BJ (cell line): ENCODE data around the gene ZNF829. TPM values are rescaled to one million over a fixed set of nuclear protein-coding genes. Genes with fewer than 3 reads are reported as not detected.
A peak's percentile ranks its signal among the peaks of the same experiment; 100 is the strongest.

Experiments used
- CTCF ChIA-PET: fragments of 350-600 bp; formaldehyde crosslinking; extraction: SDS; loops from one replicate; lab custom pipeline; 2021; ENCODE audit warnings: antibody characterized with exemption, inconsistent platforms; lab: Yijun Ruan, JAX
- POLR2A ChIA-PET: fragments of 300-600 bp; sonication (Branson Sonifier 250); formaldehyde crosslinking; extraction: SDS; loops from one replicate; lab custom pipeline; 2021; ENCODE audit warnings: antibody characterized with exemption; lab: Charles Lee
- DNase-seq: peaks from one replicate; pipeline ENCODE4 v3.0.0-alpha.2; 2011; ENCODE audit warnings: low read depth
- H3K27me3 ChIP-seq: 2 replicates; pipeline ENCODE4 v1.6.0; 2011; ENCODE audit warnings: low read length; ENCODE audit not compliant: control insufficient read depth, insufficient read depth
- H3K36me3 ChIP-seq: 2 replicates; pipeline ENCODE4 v1.5.1; 2011; ENCODE audit warnings: low read length; ENCODE audit not compliant: control insufficient read depth, insufficient read depth
- H3K4me3 ChIP-seq: 2 replicates; pipeline ENCODE4 v1.5.1; 2011; ENCODE audit warnings: low read depth, mild to moderate bottlenecking, control low read depth, low read length
- polyA plus RNA-seq: library from polyadenylated mRNA; depleted of rRNA; stranded (reverse); fragments of >200 nt; gene quantifications from 2 replicates; pipeline ENCODE4 v1.2.3, GENCODE V29; 2011
- TF ChIP-seq, protein P1 (sequence below): IDR thresholded peaks from 2 replicates; pipeline ENCODE4 v1.5.1; 2011; ENCODE audit warnings: low read depth, mild to moderate bottlenecking, control low read depth, inconsistent platforms, low read length, moderate library complexity; ENCODE audit not compliant: insufficient read depth

Gene ZNF829
- polyA plus RNA-seq, 1 experiment = 1.2 TPM

DNA sequence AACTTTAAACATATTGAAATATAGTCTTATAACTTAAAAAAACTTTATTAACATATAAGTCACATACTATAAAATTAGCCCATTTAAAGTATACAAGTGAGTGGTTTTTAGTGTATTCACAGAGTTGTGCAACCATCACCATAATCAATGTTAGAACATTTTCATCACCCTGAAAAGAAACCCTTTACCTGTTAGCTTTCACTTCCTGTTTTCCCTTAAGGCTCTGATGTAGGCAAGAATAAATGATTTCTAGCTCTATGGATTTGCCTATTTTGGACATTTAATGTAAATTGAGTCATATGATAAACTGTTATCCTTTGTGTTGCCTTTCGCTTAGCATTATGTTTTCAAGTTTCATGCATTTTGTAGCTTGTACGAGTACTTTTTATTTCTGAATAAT is 15.6 kb upstream of the ZNF829 start:
- Histone ChIP-seq H3K36me3 (peaks cover 2% of the 10 kb centered on the region), H3K4me3 (no peak overlapping the region), H3K27me3 (no peaks in the 10 kb centered on the region)
- ChIA-PET POLR2A (no interaction called here), CTCF (interaction anchor here (1.4 kb wide), 1 partner anchor 9 kb away, joined by 3 read pairs; no protein-coding TSS in a partner anchor)
- no peak for DNase-seq
- TF ChIP-seq, protein P1, sequence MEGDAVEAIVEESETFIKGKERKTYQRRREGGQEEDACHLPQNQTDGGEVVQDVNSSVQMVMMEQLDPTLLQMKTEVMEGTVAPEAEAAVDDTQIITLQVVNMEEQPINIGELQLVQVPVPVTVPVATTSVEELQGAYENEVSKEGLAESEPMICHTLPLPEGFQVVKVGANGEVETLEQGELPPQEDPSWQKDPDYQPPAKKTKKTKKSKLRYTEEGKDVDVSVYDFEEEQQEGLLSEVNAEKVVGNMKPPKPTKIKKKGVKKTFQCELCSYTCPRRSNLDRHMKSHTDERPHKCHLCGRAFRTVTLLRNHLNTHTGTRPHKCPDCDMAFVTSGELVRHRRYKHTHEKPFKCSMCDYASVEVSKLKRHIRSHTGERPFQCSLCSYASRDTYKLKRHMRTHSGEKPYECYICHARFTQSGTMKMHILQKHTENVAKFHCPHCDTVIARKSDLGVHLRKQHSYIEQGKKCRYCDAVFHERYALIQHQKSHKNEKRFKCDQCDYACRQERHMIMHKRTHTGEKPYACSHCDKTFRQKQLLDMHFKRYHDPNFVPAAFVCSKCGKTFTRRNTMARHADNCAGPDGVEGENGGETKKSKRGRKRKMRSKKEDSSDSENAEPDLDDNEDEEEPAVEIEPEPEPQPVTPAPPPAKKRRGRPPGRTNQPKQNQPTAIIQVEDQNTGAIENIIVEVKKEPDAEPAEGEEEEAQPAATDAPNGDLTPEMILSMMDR = no peak

DNA sequence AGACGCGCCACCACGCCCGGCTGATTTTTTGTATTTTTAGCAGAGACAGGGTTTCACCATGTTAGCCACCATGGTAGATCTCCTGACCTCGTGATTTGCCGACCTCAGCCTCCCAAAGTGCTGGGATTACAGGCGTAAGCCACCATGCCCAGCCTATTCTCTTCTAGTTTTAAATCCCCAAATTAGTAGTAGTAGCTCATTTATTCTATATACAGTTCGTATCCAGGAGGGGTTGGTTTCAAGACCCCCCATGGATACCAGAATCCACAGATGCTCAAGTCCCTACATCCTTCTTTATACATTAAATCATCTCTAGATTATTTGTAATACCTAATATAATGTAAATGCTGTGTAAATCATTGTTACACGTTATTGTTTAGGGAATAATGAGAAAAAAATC is 2.0 kb upstream of the ZNF829 start:
- TF ChIP-seq, protein P1 = no peak
- CTCF ChIA-PET = no interaction called here

DNA sequence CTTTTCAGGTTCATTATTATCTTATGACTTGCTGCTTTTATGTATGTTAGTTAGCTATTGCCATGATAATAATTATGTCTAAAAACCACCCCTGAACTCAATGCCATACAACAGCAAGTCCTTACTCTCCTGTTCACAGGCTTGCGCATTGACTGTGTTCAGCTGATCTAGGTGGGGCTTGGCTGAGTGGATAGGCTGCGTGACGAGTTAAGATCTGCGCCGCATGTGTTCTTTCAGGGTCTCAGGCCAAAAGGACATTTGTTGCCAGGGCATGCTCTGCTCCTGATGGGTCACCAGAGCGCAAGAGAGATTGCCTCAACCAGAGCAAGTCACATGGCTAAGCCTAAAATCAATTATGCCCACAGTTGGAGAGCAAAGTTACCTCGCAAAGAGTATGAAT is 900 bp upstream of the ZNF829 start:
- peaks cover 2% of the 10 kb centered on the region; the same call in 1 of the 2 replicates for H3K36me3 ChIP-seq
- no peaks in the 10 kb centered on the region for H3K27me3 ChIP-seq
- TF ChIP-seq, protein P1 = no peak
- POLR2A ChIA-PET = no interaction called here
- CTCF ChIA-PET = interaction anchor here (1.0 kb wide), 1 partner anchor 9 kb away, joined by 3 read pairs; no protein-coding TSS in a partner anchor
- peak overlapping the region; percentile 85 for H3K4me3 ChIP-seq
- peak; percentile 1 for DNase-seq

More for the DNA sequence above, 2.0 kb upstream of the ZNF829 start:
- DNase-seq = no peak
- no peak overlapping the region for H3K4me3 ChIP-seq
- no peaks in the 10 kb centered on the region for H3K27me3 ChIP-seq
- POLR2A ChIA-PET = no interaction called here
- peaks cover 5% of the 10 kb centered on the region for H3K36me3 ChIP-seq

DNA sequence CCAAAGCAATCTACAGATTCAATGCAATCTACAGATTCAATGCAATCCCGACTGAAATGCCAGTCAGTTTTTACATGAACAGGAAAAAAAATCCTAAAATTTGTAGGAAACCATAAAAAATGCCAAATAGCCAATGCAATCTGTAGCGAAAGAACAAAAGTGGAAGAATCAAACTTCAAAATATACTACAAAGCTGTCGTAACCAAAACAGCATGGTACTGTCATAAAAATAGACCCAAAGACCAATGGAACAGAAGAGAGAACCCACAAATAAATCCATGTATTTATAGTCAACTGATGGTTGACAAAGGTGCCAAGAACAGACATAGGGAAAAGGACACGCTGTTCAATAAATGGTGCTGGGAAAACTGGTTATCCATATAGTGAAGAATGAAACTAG is 17.7 kb downstream of the ZNF829 start:
- POLR2A ChIA-PET = no interaction called here
- no peak overlapping the region for H3K4me3 ChIP-seq
- peaks cover 2% of the 10 kb centered on the region; the same call in 1 of the 2 replicates for H3K36me3 ChIP-seq
- H3K27me3 ChIP-seq = no peaks in the 10 kb centered on the region
- CTCF ChIA-PET = interaction anchor here (0.6 kb wide), 1 partner anchor 61 kb away, joined by 3 read pairs; the partner anchor contains the start of gene ZNF790
- DNase-seq = no peak
- TF ChIP-seq, protein P1 = no peak

DNA sequence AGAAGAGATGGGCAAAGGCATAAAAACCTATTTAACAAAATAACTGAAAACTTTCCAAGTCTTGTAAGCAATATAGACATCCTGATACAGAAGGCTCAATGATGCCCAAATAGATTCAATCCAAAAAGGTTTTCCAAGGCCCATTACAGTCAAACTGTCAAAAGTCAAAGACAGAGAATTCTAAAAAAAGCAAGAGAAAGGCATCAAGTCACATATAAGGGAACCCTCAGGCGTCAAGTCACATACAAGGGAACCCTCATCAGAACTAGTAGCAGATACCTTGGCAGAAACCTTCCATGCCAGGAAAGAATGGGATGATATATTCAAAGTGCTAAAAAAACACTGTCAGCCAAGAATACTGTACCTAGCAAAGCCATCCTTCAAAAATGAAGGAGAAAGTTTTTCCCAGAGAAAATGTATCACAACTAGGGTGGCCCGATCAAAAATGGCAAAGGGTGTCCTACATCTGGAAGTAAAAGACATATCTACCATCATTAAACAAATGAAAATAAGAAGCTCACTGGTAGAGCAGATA is 21.2 kb downstream of the ZNF829 start:
- Histone ChIP-seq H3K36me3 (peaks cover 2% of the 10 kb centered on the region), H3K4me3 (no peak overlapping the region), H3K27me3 (no peaks in the 10 kb centered on the region)
- no peak for DNase-seq
- TF ChIP-seq, protein P1 = no peak
- CTCF ChIA-PET = no interaction called here
- POLR2A ChIA-PET = no interaction called here
